Gastroesophageal sphincter (tissue), 3 donors: Measurements from ENCODE around the gene SMCO3.

Experiments
- CTCF ChIP-seq, 4 experiments: fragments of 200-600 bp in 2 of 4; fragments of 450-650 bp in 2 of 4; sonication (generic) in 1 of 4; IDR thresholded peaks; one replicate each; pipeline ENCODE4 v1.5.1; 2017 to 2019; ENCODE audit warnings: antibody characterized with exemption in 4 of 4, mild to moderate bottlenecking in 2 of 4, moderate library complexity in 2 of 4
- EP300 ChIP-seq: sonication (generic); formaldehyde crosslinking; IDR thresholded peaks from one replicate; pipeline ENCODE4 v1.6.1; 2017; ENCODE audit warnings: antibody characterized with exemption, mild to moderate bottlenecking
- POLR2AphosphoS5 ChIP-seq: sonication (generic); formaldehyde crosslinking; IDR thresholded peaks from one replicate; pipeline ENCODE4 v1.6.1; 2017; ENCODE audit warnings: antibody characterized with exemption

GRCh38 chr12:14854586-14855183 is 40.7 kb upstream of the SMCO3 start:
- TF ChIP-seq CTCF (IDR thresholded peaks at IDR 0.05): peak in 1 of 4 experiments; percentile 3
- TF ChIP-seq EP300: no peak
- TF ChIP-seq POLR2AphosphoS5: no peak
